ENCODE data around the gene GPBP1. TPM values are rescaled to one million over a fixed set of nuclear protein-coding genes. Genes with fewer than 3 reads are reported as not detected.

Gene GPBP1
- total and polyA plus RNA-seq, 2 donors (not counting 1 experiment from before 2014, with no cell fraction given): 50.4 to 82.1 TPM

DNA sequence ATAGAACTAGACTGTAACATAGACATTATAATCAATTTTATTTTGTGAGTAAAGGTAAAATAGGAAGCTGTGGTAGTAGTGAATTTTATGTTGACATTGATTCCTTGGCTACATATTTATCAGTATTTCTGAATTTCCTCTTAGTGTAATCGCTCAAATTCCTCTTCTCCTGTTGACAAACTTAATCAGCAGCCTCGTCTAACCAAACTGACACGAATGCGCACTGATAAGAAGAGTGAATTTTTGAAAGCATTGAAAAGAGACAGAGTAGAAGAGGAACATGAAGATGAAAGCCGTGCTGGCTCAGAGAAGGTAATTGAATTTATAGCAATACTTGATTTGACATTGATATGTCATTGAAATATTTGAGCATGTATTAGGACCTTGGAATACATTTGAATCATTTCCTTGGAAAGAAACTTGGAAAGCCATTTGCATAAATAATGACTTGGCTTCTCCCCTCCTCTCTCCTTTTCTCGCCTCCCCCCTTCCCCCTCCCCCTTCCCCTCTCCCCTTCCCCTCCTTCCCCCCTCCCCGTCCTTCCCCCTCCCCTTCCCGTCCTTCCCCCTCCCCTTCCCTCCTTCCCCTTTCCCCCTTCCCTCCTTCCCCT, 75.5 kb downstream of the GPBP1 start:
- TF ChIP-seq EZH2 (IDR thresholded peaks at IDR 0.05; ENCODE audit: low read length, missing control alignments): no peak
- no peak for TF ChIP-seq CTCF (conservative IDR thresholded peaks at IDR 0.05 in 1 of 2, IDR thresholded peaks at IDR 0.05 in 1 of 2; ENCODE audit: low read depth in 1 of 2, low read length in 2 of 2)
- Histone ChIP-seq H3K79me2 (ENCODE audit: control insufficient read depth, insufficient read depth, low read length) (no peaks in the 10 kb centered on the region), H3K4me1 (ENCODE audit: control insufficient read depth, extremely low read depth, insufficient read depth, low read length) (no peaks in the 10 kb centered on the region), H3K36me3 (ENCODE audit: control insufficient read depth, insufficient read depth, low read length) (peaks cover 3% of the 10 kb centered on the region), H3K4me2 (ENCODE audit: extremely low read depth, insufficient read depth, low read length) (no peak overlapping the region), H2AFZ (ENCODE audit: low read length) (no peak overlapping the region), H3K4me3 (replicated peaks in 1 of 4; ENCODE audit: control extremely low read depth in 1 of 4, insufficient read depth in 1 of 4, low read depth in 3 of 4, low read length in 4 of 4) (no peak overlapping the region), H3K9ac (ENCODE audit: insufficient read depth, low read length) (no peak overlapping the region), H3K27me3 (ENCODE audit: control insufficient read depth, insufficient read depth, low read length) (no peaks in the 10 kb centered on the region), H3K9me3 (ENCODE audit: control insufficient read depth, insufficient read depth, low read depth, low read length) (no peaks in the 10 kb centered on the region), H3K27ac (ENCODE audit: insufficient read depth, low read length) (no peak overlapping the region), H4K20me1 (ENCODE audit: control insufficient read depth, extremely low read depth, insufficient read depth, low read length) (no peaks in the 10 kb centered on the region)
- no peak for DNase-seq (ENCODE audit: low read depth in 2 of 2)

DNA sequence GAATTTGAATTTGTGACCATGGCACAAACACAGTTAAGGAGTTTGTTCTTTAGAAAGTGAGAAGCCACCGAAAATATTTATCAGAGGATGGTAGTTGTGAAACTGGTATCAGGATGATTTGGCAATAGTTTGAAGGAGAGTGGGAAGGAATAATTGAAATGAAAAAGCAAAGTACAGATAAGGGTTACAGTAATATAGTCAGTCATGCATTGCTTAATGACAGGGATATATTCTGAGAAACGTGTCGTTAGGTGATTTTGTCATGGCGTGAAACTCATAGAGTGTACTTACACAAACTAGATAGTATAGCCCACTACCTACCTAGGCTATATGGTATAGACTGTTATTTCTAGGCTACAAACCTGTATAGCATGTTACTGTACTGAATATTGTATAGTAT, 84.2 kb downstream of the GPBP1 start:
- peaks cover 2% of the 10 kb centered on the region for H3K36me3 ChIP-seq (ENCODE audit: control insufficient read depth, insufficient read depth, low read length)
- H3K79me2 ChIP-seq (ENCODE audit: control insufficient read depth, insufficient read depth, low read length): no peaks in the 10 kb centered on the region
- no peak for DNase-seq (ENCODE audit: low read depth in 2 of 2)
- no peak overlapping the region for H3K4me2 ChIP-seq (ENCODE audit: extremely low read depth, insufficient read depth, low read length)
- H3K4me3 ChIP-seq (replicated peaks in 1 of 4; ENCODE audit: control extremely low read depth in 1 of 4, insufficient read depth in 1 of 4, low read depth in 3 of 4, low read length in 4 of 4): no peak overlapping the region
- H3K27me3 ChIP-seq (ENCODE audit: control insufficient read depth, insufficient read depth, low read length): no peaks in the 10 kb centered on the region
- H4K20me1 ChIP-seq (ENCODE audit: control insufficient read depth, extremely low read depth, insufficient read depth, low read length): no peaks in the 10 kb centered on the region
- H3K9ac ChIP-seq (ENCODE audit: insufficient read depth, low read length): no peak overlapping the region
- H3K9me3 ChIP-seq (ENCODE audit: control insufficient read depth, insufficient read depth, low read depth, low read length): no peaks in the 10 kb centered on the region
- no peaks in the 10 kb centered on the region for H3K4me1 ChIP-seq (ENCODE audit: control insufficient read depth, extremely low read depth, insufficient read depth, low read length)
- TF ChIP-seq CTCF (conservative IDR thresholded peaks at IDR 0.05 in 1 of 2, IDR thresholded peaks at IDR 0.05 in 1 of 2; ENCODE audit: low read depth in 1 of 2, low read length in 2 of 2) (no peak), EZH2 (IDR thresholded peaks at IDR 0.05; ENCODE audit: low read length, missing control alignments) (no peak)
- H3K27ac ChIP-seq (ENCODE audit: insufficient read depth, low read length): no peak overlapping the region
- no peak overlapping the region for H2AFZ ChIP-seq (ENCODE audit: low read length)

GRCh38 chr5:57258943-57259342, 85.1 kb downstream of the GPBP1 start:
- DNase-seq (ENCODE audit: low read depth in 2 of 2): no peak
- no peak overlapping the region for H3K27ac ChIP-seq (ENCODE audit: insufficient read depth, low read length)
- H3K9me3 ChIP-seq (ENCODE audit: control insufficient read depth, insufficient read depth, low read depth, low read length): no peaks in the 10 kb centered on the region
- no peak overlapping the region for H3K4me2 ChIP-seq (ENCODE audit: extremely low read depth, insufficient read depth, low read length)
- no peak overlapping the region for H2AFZ ChIP-seq (ENCODE audit: low read length)
- no peak overlapping the region for H3K4me3 ChIP-seq (replicated peaks in 1 of 4; ENCODE audit: control extremely low read depth in 1 of 4, insufficient read depth in 1 of 4, low read depth in 3 of 4, low read length in 4 of 4)
- H3K79me2 ChIP-seq (ENCODE audit: control insufficient read depth, insufficient read depth, low read length): no peaks in the 10 kb centered on the region
- H3K9ac ChIP-seq (ENCODE audit: insufficient read depth, low read length): no peak overlapping the region
- no peaks in the 10 kb centered on the region for H3K27me3 ChIP-seq (ENCODE audit: control insufficient read depth, insufficient read depth, low read length)
- no peaks in the 10 kb centered on the region for H4K20me1 ChIP-seq (ENCODE audit: control insufficient read depth, extremely low read depth, insufficient read depth, low read length)
- no peaks in the 10 kb centered on the region for H3K4me1 ChIP-seq (ENCODE audit: control insufficient read depth, extremely low read depth, insufficient read depth, low read length)
- no peak for TF ChIP-seq CTCF (conservative IDR thresholded peaks at IDR 0.05 in 1 of 2, IDR thresholded peaks at IDR 0.05 in 1 of 2; ENCODE audit: low read depth in 1 of 2, low read length in 2 of 2)
- TF ChIP-seq EZH2 (IDR thresholded peaks at IDR 0.05; ENCODE audit: low read length, missing control alignments): no peak
- peaks cover 2% of the 10 kb centered on the region for H3K36me3 ChIP-seq (ENCODE audit: control insufficient read depth, insufficient read depth, low read length)
